ENCODE measurements around the gene SETX.

DNA sequence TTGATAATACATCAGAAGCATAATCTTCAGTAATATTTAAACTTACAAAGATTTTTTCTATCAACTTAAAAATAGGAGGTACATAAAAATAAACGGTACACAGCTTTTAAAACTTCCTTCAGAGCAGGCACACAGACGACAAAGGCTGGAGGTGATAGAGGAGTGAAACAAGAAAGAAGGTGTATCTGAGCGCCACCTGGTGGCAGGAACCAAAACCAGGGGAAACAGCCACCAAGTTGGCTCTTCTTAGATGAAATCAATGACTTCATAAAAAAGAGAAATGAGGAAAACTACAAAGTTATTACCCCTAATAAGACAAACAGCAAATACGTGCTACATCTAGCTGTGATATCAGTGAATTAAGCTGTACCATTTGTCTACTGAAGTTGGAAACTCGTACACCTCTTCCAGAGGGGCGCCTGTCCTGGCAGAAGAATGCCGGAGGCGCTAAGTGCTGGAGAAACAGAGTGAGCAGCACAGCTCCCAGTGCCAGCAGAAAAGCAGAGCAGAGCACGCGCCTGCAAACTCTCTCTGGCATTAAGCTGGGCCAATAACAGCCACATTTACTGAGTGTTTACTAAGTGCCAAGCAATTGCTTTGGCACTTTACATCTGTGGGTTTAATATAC lies 85.9 kb downstream of the SETX start:
- TF ChIP-seq POLR2A (IDR thresholded peaks at IDR 0.05; ENCODE audit: low read length) (no peak), GATA1 (IDR thresholded peaks at IDR 0.05; ENCODE audit: low read depth, low read length) (no peak)

All from erythroblast (primary cell).